MCF 10A (cell line): ENCODE results near the gene CFAP46. TPM values are rescaled to one million over a fixed set of nuclear protein-coding genes. Genes with fewer than 3 reads are reported as not detected.
"Not testable (repeated sequence)": the region's sequence is repeated elsewhere in the genome, so short reads cannot be mapped to it uniquely, and the experiment has no call there.

Experiments
- BruUV-seq: library from RNA; stranded (reverse); fragments of 400-500 nt; replicated peaks from 2 replicates; lab custom pipeline; 2021; lab: Mats Ljungman, UMichigan
- CTCF ChIA-PET: fragments of 300-600 bp; sonication (Branson Sonifier 250); formaldehyde crosslinking; extraction: SDS; loops from one replicate; lab custom pipeline; 2021; ENCODE audit warnings: antibody characterized with exemption, inconsistent platforms; lab: Yijun Ruan, JAX
- POLR2A ChIA-PET: fragments of 300-600, 350-650 bp; sonication (Branson Sonifier 250); formaldehyde crosslinking; extraction: SDS; loops from one replicate; lab custom pipeline; 2020; ENCODE audit warnings: antibody characterized with exemption, inconsistent platforms; lab: Yijun Ruan, JAX
- DNase-seq: peaks from one replicate; pipeline ENCODE4 v3.0.0-alpha.2; 2018; ENCODE audit not compliant: unreplicated experiment
- H3K27ac Mint-ChIP-seq: one replicate; pipeline ENCODE4 v1.8.0; 2022; ENCODE audit warnings: mild to moderate bottlenecking, low read depth, mixed read lengths; ENCODE audit not compliant: unreplicated experiment
- H3K27me3 Mint-ChIP-seq: one replicate; pipeline ENCODE4 v1.8.0; 2022; ENCODE audit warnings: mixed read lengths; ENCODE audit not compliant: insufficient read depth, unreplicated experiment
- H3K36me3 Mint-ChIP-seq: one replicate; pipeline ENCODE4 v1.8.0; 2022; ENCODE audit warnings: mild to moderate bottlenecking, moderate library complexity, mixed read lengths; ENCODE audit not compliant: insufficient read depth, unreplicated experiment
- H3K4me1 Mint-ChIP-seq: one replicate; pipeline ENCODE4 v1.8.0; 2022; ENCODE audit warnings: mixed read lengths; ENCODE audit not compliant: insufficient read depth, unreplicated experiment
- H3K4me3 Mint-ChIP-seq: one replicate; pipeline ENCODE4 v1.8.0; 2022; ENCODE audit warnings: mild to moderate bottlenecking, moderate library complexity, mixed read lengths; ENCODE audit not compliant: unreplicated experiment
- H3K9me3 Mint-ChIP-seq: one replicate; pipeline ENCODE4 v1.8.0; 2022; ENCODE audit warnings: mixed read lengths; ENCODE audit not compliant: unreplicated experiment
- intact Hi-C: fragments of 100-400 bp; cut with micrococcal nuclease; formaldehyde crosslinking; loops from 2 replicates; pipeline ENCODE4 v1.14.1; 2022
- total RNA-seq: library from RNA; stranded (reverse); gene quantifications from 2 replicates; pipeline ENCODE4 v1.2.3, GENCODE V29; 2022
- TF ChIP-seq, protein P1 (sequence below): fragments of 200-600 bp; IDR thresholded peaks from one replicate; pipeline ENCODE4 v1.8.0; 2022; ENCODE audit warnings: antibody characterized with exemption, mild to moderate bottlenecking; ENCODE audit not compliant: unreplicated experiment

The CFAP46 gene
- total RNA-seq, 1 experiment from 2014 or later, result 0.33 TPM

DNA sequence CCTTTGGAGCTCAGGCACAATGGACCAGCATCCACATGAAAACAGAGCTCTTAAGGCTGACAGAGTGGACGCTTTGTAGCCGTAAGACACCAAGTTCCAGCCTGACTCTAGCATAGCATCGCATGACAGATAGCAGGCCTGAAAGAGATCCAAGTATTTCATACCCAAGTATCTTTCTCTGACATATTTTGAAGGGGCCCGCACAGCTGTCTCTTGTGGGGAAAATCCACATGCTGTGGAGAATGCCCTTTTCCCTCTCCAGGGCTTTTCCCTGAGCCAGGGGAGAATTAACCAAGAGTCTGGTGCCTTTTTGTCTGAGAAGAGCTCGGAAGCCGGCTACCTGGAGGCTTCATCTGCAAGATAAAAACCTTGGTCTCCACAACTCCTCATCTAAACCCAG lies 51.0 kb downstream of the CFAP46 start:
- Mint-ChIP-seq H3K4me3 (no peak overlapping the region), H3K36me3 (no peaks in the 10 kb centered on the region), H3K27ac (no peak overlapping the region), H3K4me1 (no peaks in the 10 kb centered on the region), H3K9me3 (no peaks in the 10 kb centered on the region), H3K27me3 (peaks cover 57% of the 10 kb centered on the region)
- TF ChIP-seq, protein P1, sequence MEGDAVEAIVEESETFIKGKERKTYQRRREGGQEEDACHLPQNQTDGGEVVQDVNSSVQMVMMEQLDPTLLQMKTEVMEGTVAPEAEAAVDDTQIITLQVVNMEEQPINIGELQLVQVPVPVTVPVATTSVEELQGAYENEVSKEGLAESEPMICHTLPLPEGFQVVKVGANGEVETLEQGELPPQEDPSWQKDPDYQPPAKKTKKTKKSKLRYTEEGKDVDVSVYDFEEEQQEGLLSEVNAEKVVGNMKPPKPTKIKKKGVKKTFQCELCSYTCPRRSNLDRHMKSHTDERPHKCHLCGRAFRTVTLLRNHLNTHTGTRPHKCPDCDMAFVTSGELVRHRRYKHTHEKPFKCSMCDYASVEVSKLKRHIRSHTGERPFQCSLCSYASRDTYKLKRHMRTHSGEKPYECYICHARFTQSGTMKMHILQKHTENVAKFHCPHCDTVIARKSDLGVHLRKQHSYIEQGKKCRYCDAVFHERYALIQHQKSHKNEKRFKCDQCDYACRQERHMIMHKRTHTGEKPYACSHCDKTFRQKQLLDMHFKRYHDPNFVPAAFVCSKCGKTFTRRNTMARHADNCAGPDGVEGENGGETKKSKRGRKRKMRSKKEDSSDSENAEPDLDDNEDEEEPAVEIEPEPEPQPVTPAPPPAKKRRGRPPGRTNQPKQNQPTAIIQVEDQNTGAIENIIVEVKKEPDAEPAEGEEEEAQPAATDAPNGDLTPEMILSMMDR, result no peak
- BruUV-seq, result no TSS peak
- no peak for DNase-seq
- CTCF ChIA-PET, result interaction anchor here (3.5 kb wide), 1 partner anchor 12 kb away, joined by 12 read pairs; no protein-coding TSS in a partner anchor
- POLR2A ChIA-PET, result no interaction called here
- intact Hi-C loops, result no loop called here

DNA sequence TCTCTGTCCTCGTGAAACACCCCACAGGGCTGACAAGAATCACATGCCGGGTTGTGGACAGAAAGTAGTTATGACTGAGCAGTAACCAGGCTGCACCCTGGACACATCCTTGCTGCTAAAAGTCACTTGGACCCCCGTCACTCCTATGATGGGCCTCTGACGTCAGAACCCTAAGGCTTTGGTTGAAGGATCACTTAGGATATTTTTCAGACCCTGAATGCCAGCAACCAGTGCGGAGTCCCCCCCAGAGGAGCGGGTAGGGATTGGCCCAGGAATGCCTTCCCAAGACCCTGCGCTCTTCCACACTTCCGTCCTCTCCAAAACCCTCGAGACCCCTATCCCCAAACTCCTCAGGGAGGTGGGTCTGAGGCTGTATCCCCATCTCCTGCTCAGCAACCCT lies 52.1 kb downstream of the CFAP46 start:
- Mint-ChIP-seq H3K9me3 (no peaks in the 10 kb centered on the region), H3K27me3 (peaks cover 59% of the 10 kb centered on the region), H3K27ac (no peak overlapping the region), H3K4me1 (no peaks in the 10 kb centered on the region), H3K36me3 (no peaks in the 10 kb centered on the region), H3K4me3 (no peak overlapping the region)
- DNase-seq, result no peak
- intact Hi-C loops, result no loop called here
- no TSS peak for BruUV-seq
- TF ChIP-seq, protein P1, result no peak
- POLR2A ChIA-PET, result no interaction called here
- CTCF ChIA-PET, result no interaction called here

DNA sequence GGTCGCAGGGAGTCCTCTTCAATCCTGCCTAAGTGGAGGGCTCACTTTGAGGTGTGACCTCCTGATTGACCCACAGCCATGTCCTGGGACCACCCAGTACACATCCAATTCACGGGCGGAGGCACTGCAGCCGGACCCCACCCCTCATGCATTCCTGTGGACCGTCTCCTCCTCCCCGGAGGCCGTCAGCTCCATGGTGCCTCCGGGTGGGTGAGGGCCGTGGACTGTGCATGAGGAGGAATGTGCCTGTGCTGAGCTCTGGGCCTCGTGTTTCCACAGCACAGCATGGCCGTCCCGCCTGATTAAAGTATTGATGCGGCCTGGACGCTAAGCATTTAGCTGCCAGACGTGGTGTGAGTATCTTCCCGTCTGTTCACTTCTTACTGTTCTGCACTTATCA lies 52.8 kb downstream of the CFAP46 start:
- BruUV-seq, result no TSS peak
- intact Hi-C loops, result no loop called here
- no peak for DNase-seq
- Mint-ChIP-seq H3K4me1 (no peaks in the 10 kb centered on the region), H3K27me3 (peaks cover 59% of the 10 kb centered on the region), H3K36me3 (no peaks in the 10 kb centered on the region), H3K9me3 (no peaks in the 10 kb centered on the region), H3K4me3 (no peak overlapping the region), H3K27ac (no peak overlapping the region)
- ChIA-PET POLR2A (no interaction called here), CTCF (no interaction called here)
- TF ChIP-seq, protein P1, result no peak

DNA sequence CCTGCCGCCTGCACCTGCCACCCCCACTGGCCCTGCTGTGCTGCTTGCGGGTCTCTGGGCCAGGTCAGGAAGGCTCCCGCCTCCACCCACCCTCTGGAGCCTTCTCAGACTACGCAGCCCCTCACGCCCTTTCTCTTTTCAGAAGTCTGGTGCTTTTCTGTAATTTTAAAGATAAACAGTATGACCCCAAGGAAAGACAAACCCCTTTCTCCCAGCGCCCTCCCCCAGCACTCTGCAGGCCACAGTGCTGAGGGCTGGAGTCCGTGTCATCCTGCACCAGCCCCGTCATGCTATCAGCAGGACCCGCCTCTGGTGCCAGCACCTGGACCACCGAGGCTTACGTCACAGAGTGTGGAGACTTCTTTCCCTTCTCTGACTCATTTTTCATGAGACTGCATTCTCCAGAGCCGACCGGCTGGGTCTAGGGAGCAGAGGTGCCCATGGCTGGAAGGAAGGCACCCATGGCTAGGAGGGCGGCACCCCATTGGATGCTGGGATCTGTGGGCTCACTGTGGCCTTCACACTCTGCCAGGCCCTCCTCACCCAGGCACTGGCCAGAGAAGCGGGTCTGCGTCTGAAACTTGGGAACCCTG lies 53.4 kb downstream of the CFAP46 start:
- intact Hi-C loops, result no loop called here
- no TSS peak for BruUV-seq
- TF ChIP-seq, protein P1, result no peak
- Mint-ChIP-seq H3K9me3 (no peaks in the 10 kb centered on the region), H3K27me3 (peaks cover 62% of the 10 kb centered on the region), H3K4me3 (no peak overlapping the region), H3K27ac (no peak overlapping the region), H3K4me1 (no peaks in the 10 kb centered on the region), H3K36me3 (no peaks in the 10 kb centered on the region)
- ChIA-PET POLR2A (no interaction called here), CTCF (no interaction called here)
- no peak for DNase-seq

DNA sequence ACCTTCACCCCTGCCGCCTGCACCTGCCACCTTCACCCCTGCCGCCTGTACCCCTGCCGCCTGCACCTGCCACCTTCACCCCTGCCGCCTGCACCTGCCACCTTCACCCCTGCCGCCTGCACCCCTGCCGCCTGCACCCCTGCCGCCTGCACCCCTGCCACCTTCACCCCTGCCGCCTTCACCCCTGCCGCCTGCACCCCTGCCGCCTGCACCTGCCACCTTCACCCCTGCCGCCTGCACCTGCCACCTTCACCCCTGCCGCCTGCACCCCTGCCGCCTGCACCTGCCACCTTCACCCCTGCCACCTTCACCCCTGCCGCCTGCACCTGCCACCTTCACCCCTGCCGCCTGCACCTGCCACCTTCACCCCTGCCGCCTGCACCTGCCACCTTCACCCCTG lies 53.9 kb downstream of the CFAP46 start:
- DNase-seq, H3K36me3 Mint-ChIP-seq, POLR2A ChIA-PET, H3K9me3 Mint-ChIP-seq, BruUV-seq, H3K4me1 Mint-ChIP-seq, H3K4me3 Mint-ChIP-seq, H3K27ac Mint-ChIP-seq, CTCF ChIA-PET, intact Hi-C loops: not testable (repeated sequence)
- H3K27me3 Mint-ChIP-seq, result peaks cover 68% of the 10 kb centered on the region
